AG10803 (cell line): Measurements from ENCODE around the gene IZUMO4.
A peak's percentile ranks its signal among the peaks of the same experiment; 100 is the strongest.
"Not testable (repeated sequence)": the region's sequence is repeated elsewhere in the genome, so short reads cannot be mapped to it uniquely, and the experiment has no call there.

Experiments used
- DNase-seq: peaks from one replicate; pipeline ENCODE4 v3.0.0; 2010; ENCODE audit warnings: low read depth
- H3K4me3 ChIP-seq: 2 replicates; pipeline ENCODE4 v1.5.1; 2011; ENCODE audit warnings: mild to moderate bottlenecking, low read length, control low read depth
- CTCF ChIP-seq: conservative IDR thresholded peaks from 2 replicates; pipeline ENCODE4 v1.5.1; 2011; ENCODE audit warnings: mild to moderate bottlenecking, low read length, control low read depth, inconsistent platforms

IZUMO4 gene

GRCh38 chr19:2079076-2079864 lies 17.4 kb upstream of the IZUMO4 start:
- no peak for TF ChIP-seq CTCF

GRCh38 chr19:2079865-2080301 lies 16.8 kb upstream of the IZUMO4 start:
- DNase-seq = no peak
- no peak overlapping the region for H3K4me3 ChIP-seq
- TF ChIP-seq CTCF = no peak

More at GRCh38 chr19:2079076-2079864, 17.4 kb upstream of the IZUMO4 start:
- DNase-seq = no peak
- no peak overlapping the region for H3K4me3 ChIP-seq

DNA sequence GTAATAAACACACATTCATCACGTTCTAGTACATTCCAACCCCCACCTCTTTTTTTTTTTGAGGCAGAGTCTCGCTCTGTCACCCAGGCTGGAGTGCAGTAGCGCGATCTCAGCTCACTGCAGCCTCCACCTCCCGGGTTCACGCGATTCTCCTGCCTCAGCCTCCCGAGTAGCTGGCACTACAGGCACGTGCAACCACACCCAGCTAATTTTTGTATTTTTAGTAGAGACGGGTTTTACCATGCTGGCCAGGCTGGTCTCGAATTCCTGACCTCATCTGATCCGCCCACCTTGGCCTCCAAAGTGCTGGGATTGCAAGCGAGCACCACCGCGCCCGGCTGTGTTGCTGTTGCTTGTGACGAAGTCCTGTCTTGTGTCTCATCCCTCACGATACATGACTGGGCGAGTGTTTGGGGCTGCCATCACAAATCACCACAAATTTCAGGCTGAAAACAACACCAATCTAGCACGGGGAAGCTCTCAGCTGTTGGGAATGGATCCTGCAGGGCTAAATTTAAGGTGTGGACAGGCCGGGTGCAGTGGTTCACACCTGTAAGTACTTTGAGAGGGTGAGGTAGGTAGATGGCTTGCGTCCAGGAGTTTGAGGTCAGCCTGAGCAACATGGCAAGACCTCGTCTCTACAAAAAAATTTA lies 16.3 kb upstream of the IZUMO4 start:
- H3K4me3 ChIP-seq = no peak overlapping the region
- DNase-seq = no peak
- no peak for TF ChIP-seq CTCF

DNA sequence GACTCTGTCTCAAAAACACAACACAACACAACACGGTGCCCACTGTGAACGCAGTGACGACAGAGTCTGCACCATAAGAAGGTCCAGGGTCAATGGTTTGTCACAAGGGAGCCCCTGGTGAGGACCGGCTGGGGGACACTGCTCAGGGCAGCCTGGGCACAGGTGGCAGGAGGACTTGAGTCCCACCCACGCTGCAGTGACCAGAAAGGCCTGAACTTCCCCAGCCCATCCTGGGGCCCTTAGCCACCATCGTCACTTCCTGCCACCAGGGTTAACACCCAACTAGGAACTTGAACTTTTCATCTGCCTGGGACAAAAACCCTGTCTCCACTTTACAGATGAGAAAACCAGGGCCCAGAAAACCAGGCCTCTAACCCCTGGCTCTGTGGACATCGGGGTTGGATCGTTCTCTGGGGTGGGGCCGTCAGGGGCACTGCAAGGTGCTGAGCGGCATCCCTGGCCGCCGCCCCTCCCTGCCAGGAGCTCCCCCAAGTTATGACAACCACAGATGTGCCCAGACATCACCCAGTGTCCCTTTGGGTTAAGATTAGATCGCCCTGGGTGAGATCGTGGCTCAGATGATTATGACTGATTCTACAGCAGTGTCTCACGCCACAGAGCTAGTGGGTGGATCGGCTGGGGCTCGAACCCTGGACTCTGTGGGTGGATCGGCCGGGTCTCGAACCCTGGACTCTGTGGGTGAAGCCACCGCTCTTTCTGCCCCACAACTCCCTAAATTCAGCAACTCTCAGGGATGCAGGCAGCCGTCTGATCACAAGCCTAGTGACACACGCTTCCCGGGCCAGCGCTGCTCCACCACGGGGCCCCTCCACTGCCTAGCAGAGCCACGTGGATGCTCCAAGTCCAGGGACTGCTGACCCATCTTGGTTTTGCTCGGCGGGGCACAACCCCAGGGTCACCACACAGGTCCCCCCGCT lies 14.6 kb upstream of the IZUMO4 start:
- no peak for DNase-seq
- no peak for TF ChIP-seq CTCF
- H3K4me3 ChIP-seq = no peak overlapping the region

DNA sequence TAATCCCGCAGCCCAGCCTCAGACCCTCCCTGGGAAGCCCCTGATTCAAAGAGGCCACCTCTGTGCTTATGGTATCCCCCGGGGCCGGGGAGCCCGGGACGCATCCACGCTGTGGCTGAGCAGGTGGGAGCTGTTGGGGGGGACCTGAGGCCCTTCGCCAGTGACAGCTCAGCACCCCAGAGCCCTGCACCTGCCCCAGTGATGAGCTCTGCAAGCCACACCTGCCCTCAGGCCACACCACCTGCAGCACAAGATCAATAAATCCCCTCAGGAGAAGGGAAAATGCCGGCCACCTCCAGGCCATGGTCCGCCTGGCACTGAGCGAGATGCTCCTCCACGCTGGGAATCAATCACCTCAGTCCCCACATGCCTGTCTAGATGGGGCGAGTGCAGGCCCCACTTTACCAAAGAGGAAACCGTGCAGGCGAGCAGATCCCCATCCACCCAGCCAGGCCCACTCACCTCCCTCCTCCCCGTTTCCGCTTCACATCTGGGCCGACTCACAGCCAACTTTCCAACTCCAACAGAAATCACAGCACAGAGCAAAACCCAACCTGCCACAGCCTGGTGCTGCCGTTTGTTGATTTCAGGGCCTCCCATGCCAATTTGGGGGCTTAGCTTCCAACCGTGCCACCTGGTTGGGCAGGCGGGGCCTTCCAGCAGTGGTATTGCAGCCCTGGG lies 13.4 kb upstream of the IZUMO4 start:
- no peak overlapping the region for H3K4me3 ChIP-seq
- DNase-seq = no peak
- TF ChIP-seq CTCF = no peak

DNA sequence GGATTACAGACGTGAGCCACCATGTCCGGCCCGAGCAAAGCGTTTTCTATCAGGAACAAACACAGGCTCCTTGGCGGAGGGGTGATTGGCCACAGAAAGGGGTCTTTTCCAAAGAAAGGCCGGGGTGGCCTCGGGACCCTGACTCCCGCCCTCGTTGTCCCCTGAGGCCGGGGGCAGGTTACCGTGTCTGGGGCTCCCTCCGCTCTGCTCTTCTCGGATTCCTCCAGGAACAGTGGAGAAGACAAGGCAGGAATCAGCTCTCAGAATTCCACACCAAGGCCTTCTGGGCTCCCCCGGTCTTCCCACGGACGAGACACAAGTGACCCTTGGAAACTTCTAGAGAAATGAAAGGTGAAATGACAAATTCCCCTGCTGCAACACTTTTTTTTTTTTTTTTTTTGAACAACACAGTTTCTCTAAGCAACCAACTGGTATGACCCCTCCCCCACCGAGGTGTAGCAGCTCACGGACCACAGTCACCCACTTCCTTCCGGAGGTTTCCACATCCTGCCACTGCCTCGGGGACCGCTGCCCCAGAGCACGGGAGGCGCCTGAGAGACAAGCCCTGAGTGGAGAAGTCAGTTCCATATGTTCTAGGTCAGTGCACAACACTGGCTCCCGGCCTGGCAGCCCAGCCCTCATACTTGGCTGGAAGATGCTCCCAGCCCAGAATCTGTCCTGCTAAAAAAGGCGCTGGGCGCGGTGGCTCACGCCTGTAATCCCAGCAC lies 11.6 kb upstream of the IZUMO4 start:
- no peak overlapping the region for H3K4me3 ChIP-seq
- no peak for TF ChIP-seq CTCF
- DNase-seq = peak; percentile 65

DNA sequence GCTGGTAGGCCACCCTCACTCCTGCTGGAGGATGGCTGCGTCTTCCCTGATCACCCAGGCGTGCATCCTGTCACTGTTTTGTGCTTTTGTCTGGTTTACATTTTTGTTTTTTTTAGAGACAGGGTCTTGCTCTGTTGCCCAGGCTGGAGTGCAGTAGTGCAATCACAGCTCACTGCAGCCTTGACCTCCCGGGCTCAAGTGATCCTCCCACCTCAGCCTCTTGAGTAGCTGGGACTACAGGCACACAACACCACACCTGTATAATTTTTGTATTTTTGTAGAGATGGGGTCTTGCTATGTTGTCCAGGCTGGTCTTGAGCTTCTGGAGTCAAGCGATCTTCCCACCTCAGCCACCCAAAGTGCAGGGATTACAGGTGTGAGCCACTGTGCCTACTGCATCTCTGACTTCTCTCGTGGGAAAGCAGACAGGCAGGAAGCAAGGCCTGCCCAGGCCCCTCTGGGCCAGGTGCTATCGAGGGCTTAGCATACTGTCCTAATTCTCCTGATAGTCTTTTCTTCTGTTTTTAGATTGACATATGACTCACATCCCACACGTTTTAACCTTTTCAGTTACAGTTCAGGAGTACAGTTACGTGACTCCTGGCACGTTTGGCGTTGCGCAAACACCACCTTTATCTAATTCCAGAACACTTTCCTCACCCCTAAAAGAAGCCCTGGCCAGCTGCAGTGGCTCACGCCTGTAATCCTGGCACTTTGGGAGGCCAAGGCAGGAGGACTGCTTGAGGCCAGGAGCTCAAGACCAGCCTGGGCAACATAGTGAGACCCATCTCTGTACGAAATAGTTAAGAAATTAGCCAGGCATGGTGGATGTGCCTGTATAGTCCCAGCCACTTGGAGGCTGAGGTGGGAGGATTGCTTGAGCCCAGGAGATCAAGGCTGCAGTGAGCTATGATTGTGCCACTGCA lies 9.8 kb upstream of the IZUMO4 start:
- not testable (repeated sequence) for H3K4me3 ChIP-seq, DNase-seq
